Cardiac fibroblast (primary cell): ENCODE data around the gene FGFR4.
A peak's percentile ranks its signal among the peaks of the same experiment; 100 is the strongest.

ENCODE experiments used
- DNase-seq, 2 donors: peaks; one replicate each; pipeline versions ENCODE4 v3.0.0 to v3.0.0-alpha.2; 2010; ENCODE audit warnings: low read depth in 2 of 2
- H3K4me3 ChIP-seq, 2 donors: replicated peaks in 1 of 2; 1 replicate in 1 of 2; 2 replicates in 1 of 2; pipeline ENCODE4 v1.5.1; 2011; ENCODE audit warnings: low read depth in 2 of 2, low read length in 2 of 2, mild to moderate bottlenecking in 2 of 2, moderate library complexity in 1 of 2
- CTCF ChIP-seq: IDR thresholded peaks from one replicate; pipeline ENCODE4 v1.5.1; 2011; ENCODE audit warnings: low read depth, mild to moderate bottlenecking, low read length, inconsistent platforms

The FGFR4 gene

GRCh38 chr5:177081859-177082258 is 4.9 kb upstream of the FGFR4 start:
- H3K4me3 ChIP-seq: no peak overlapping the region
- TF ChIP-seq CTCF: no peak
- no peak for DNase-seq

GRCh38 chr5:177083357-177083756 is 3.4 kb upstream of the FGFR4 start:
- no peak for DNase-seq
- TF ChIP-seq CTCF: no peak

GRCh38 chr5:177084175-177084574 is 2.5 kb upstream of the FGFR4 start:
- H3K4me3 ChIP-seq: no peak overlapping the region
- DNase-seq: no peak
- no peak for TF ChIP-seq CTCF

More at GRCh38 chr5:177083357-177083756, 3.4 kb upstream of the FGFR4 start:
- no peak overlapping the region for H3K4me3 ChIP-seq

GRCh38 chr5:177085985-177086653 is 596 bp upstream of the FGFR4 start:
- DNase-seq: no peak
- TF ChIP-seq CTCF: no peak
- no peak overlapping the region for H3K4me3 ChIP-seq

- TF ChIP-seq CTCF: no peak
- no peak for DNase-seq
- peak overlapping the region; percentile 38 to 49 for H3K4me3 ChIP-seq
Measured at GRCh38 chr5:177087398-177088005, 787 bp downstream of the FGFR4 start.

GRCh38 chr5:177089127-177089526 is 2.4 kb downstream of the FGFR4 start:
- no peak for TF ChIP-seq CTCF
- H3K4me3 ChIP-seq: no peak overlapping the region
- peak in 1 of 2 donors; percentile 55 for DNase-seq
